IMR-90 (cell line): ENCODE data around the gene LEF1. TPM values are rescaled to one million over a fixed set of nuclear protein-coding genes. Genes with fewer than 3 reads are reported as not detected.

ENCODE experiments used
- ATAC-seq: fragments of 200-7000 bp; cut with Tn5 transposase; 2 replicates; pipeline ENCODE4 v1.9.1; 2020; ENCODE audit warnings: low read depth, mild to moderate bottlenecking, moderate library complexity
- BruUV-seq: library from RNA; stranded (reverse); fragments of 400-500 nt; replicated peaks from 2 replicates; lab custom pipeline; 2021; lab: Mats Ljungman, UMichigan
- CTCF ChIA-PET: fragments of 300-600 bp; formaldehyde crosslinking; extraction: SDS; loops from one replicate; lab custom pipeline; 2021; ENCODE audit warnings: antibody characterized with exemption; lab: Yijun Ruan, JAX
- POLR2A ChIA-PET: fragments of 300-600 bp; sonication (Branson Sonifier 250); formaldehyde crosslinking; loops from one replicate; lab custom pipeline; 2022; ENCODE audit warnings: antibody characterized with exemption; ENCODE audit not compliant: unreplicated experiment; lab: Charles Lee
- DNase-seq: peaks from one replicate; pipeline ENCODE4 v3.0.0; 2013
- H2AFZ ChIP-seq: replicated peaks from 2 replicates; pipeline ENCODE3; 2013; ENCODE audit warnings: low read length, mild to moderate bottlenecking; ENCODE audit not compliant: poor library complexity
- H2AK5ac ChIP-seq: 2 replicates; pipeline ENCODE4 v1.6.1; 2013; ENCODE audit warnings: low read depth, low read length, inconsistent platforms
- H2AK9ac ChIP-seq: replicated peaks from 2 replicates; pipeline ENCODE3; 2013; ENCODE audit warnings: mild to moderate bottlenecking, low read depth, low read length, moderate library complexity; ENCODE audit not compliant: poor library complexity
- H2BK120ac ChIP-seq: 2 replicates; pipeline ENCODE4 v1.6.1; 2013; ENCODE audit warnings: low read depth, low read length, inconsistent platforms
- H2BK15ac ChIP-seq: 3 replicates; pipeline ENCODE4 v1.6.1; 2013; ENCODE audit warnings: low read depth, low read length, inconsistent platforms
- H2BK20ac ChIP-seq: 2 replicates; pipeline ENCODE4 v1.6.1; 2013; ENCODE audit warnings: low read depth, mild to moderate bottlenecking, inconsistent platforms, low read length, moderate library complexity
- H2BK5ac ChIP-seq: 2 replicates; pipeline ENCODE4 v1.6.1; 2013; ENCODE audit warnings: mild to moderate bottlenecking, low read depth, low read length, inconsistent platforms; ENCODE audit not compliant: poor library complexity, severe bottlenecking
- H3K14ac ChIP-seq: replicated peaks from 2 replicates; pipeline ENCODE4 v1.6.1; 2013; ENCODE audit warnings: low read depth, low read length, inconsistent platforms
- H3K18ac ChIP-seq: 2 replicates; pipeline ENCODE4 v1.6.1; 2013; ENCODE audit warnings: low read depth, low read length, control low read depth
- H3K23ac ChIP-seq: 2 replicates; pipeline ENCODE4 v1.6.1; 2013; ENCODE audit warnings: low read depth, low read length, inconsistent platforms
- H3K27ac ChIP-seq: 2 replicates; pipeline ENCODE4 v1.5.1; 2013; ENCODE audit warnings: mild to moderate bottlenecking, control low read depth, low read length; ENCODE audit not compliant: insufficient read depth
- H3K27me3 ChIP-seq: 2 replicates; pipeline ENCODE4 v1.6.1; 2013; ENCODE audit warnings: low read length; ENCODE audit not compliant: control insufficient read depth, insufficient read depth
- H3K36me3 ChIP-seq: 2 replicates; pipeline ENCODE4 v1.6.1; 2013; ENCODE audit warnings: low read length, mixed read lengths; ENCODE audit not compliant: control insufficient read depth, insufficient read depth
- H3K4ac ChIP-seq: 2 replicates; pipeline ENCODE4 v1.6.1; 2013; ENCODE audit warnings: low read depth, low read length, inconsistent platforms
- H3K4me1 ChIP-seq: 2 replicates; pipeline ENCODE4 v1.6.1; 2013; ENCODE audit warnings: low read length, mixed read lengths; ENCODE audit not compliant: control insufficient read depth, insufficient read depth
- H3K4me2 ChIP-seq: 2 replicates; pipeline ENCODE4 v1.6.1; 2013; ENCODE audit warnings: low read depth, mild to moderate bottlenecking, control low read depth, low read length, moderate library complexity
- H3K4me3 ChIP-seq: 2 replicates; pipeline ENCODE4 v1.5.1; 2013; ENCODE audit warnings: low read depth, mild to moderate bottlenecking, control low read depth, low read length, moderate library complexity; ENCODE audit not compliant: insufficient read depth
- H3K56ac ChIP-seq: 2 replicates; pipeline ENCODE4 v1.6.1; 2013; ENCODE audit warnings: low read length, inconsistent platforms; ENCODE audit not compliant: insufficient read depth; ENCODE audit errors: extremely low read depth
- H3K79me1 ChIP-seq, 2 experiments: 2 replicates each; pipeline ENCODE4 v1.6.1; 2013; ENCODE audit warnings: low read length in 2 of 2, inconsistent platforms in 1 of 2, low read depth in 1 of 2
- H3K9ac ChIP-seq: 2 replicates; pipeline ENCODE4 v1.6.1; 2013; ENCODE audit warnings: low read depth, low read length, control low read depth
- H3K9me1 ChIP-seq: 2 replicates; pipeline ENCODE4 v1.6.1; 2013; ENCODE audit warnings: low read length, inconsistent platforms; ENCODE audit not compliant: insufficient read depth
- H3K9me3 ChIP-seq: 2 replicates; pipeline ENCODE4 v1.6.1; 2013; ENCODE audit warnings: low read length; ENCODE audit not compliant: control insufficient read depth, insufficient read depth
- H4K20me1 ChIP-seq: 2 replicates; pipeline ENCODE4 v1.6.1; 2013; ENCODE audit warnings: low read length, inconsistent platforms; ENCODE audit not compliant: insufficient read depth
- H4K5ac ChIP-seq: 2 replicates; pipeline ENCODE4 v1.6.1; 2013; ENCODE audit warnings: mild to moderate bottlenecking, low read depth, low read length, control low read depth
- H4K8ac ChIP-seq, 2 experiments: 2 replicates each; pipeline ENCODE4 v1.6.1; 2013; ENCODE audit warnings: low read depth in 2 of 2, low read length in 2 of 2, control low read depth in 1 of 2, inconsistent platforms in 1 of 2
- H4K91ac ChIP-seq: 2 replicates; pipeline ENCODE4 v1.6.1; 2013; ENCODE audit warnings: low read depth, low read length, inconsistent platforms; ENCODE audit not compliant: insufficient read depth
- CEBPB ChIP-seq: IDR thresholded peaks from 2 replicates; pipeline ENCODE4 v1.6.1; 2012; ENCODE audit warnings: low read depth, low read length, improper control_type of control experiment
- FOS ChIP-seq: fragments of 150-350 bp; IDR thresholded peaks from 2 replicates; pipeline ENCODE4 v1.6.1; 2016; ENCODE audit warnings: low read depth, low read length
- MAZ ChIP-seq: IDR thresholded peaks from 2 replicates; pipeline ENCODE4 v1.6.1; 2012; ENCODE audit warnings: low read depth, mild to moderate bottlenecking, low read length, improper control_type of control experiment, moderate library complexity, borderline replicate concordance
- RCOR1 ChIP-seq: IDR thresholded peaks from 2 replicates; pipeline ENCODE4 v1.6.1; 2012; ENCODE audit warnings: mild to moderate bottlenecking, low read length, improper control_type of control experiment; ENCODE audit not compliant: insufficient replicate concordance
- WGBS, 2 experiments: methylation state at CpG; one replicate each; pipeline versions ENCODE4 v1.1.5 to v1.1.7; 2013; ENCODE audit warnings: missing lambda C conversion rate in 2 of 2; ENCODE audit not compliant: insufficient read length in 1 of 2; ENCODE audit errors: extremely low coverage in 2 of 2; 5-methylcytosine and 5-hydroxymethylcytosine counted together
- dilution Hi-C: fragments of 300-500 bp; cut with HindIII; formaldehyde crosslinking; loops from one replicate; pipeline ENCODE4 v1.14.3; 2018; ENCODE audit warnings: low sequenced_read_pairs; ENCODE audit not compliant: unreplicated experiment
- in situ Hi-C: fragments of 300-500 bp; cut with MboI; formaldehyde crosslinking; loops from 3 replicates; pipeline ENCODE4 v1.14.3; 2019; ENCODE audit warnings: low sequenced_read_pairs, inconsistent platforms, mixed read lengths
- intact Hi-C: fragments of 100-400 bp; cut with micrococcal nuclease; formaldehyde crosslinking; loops from 2 replicates; pipeline ENCODE4 v1.10.0; 2022
- polyA plus RNA-seq, 3 experiments: library from polyadenylated mRNA; depleted of rRNA; stranded (reverse); fragments of >200 nt; gene quantifications; 2 replicates each; pipeline ENCODE4 v1.2.3, GENCODE V29; 2012; ENCODE audit warnings: low replicate concordance in 1 of 3
- total RNA-seq: library from RNA; depleted of rRNA; stranded (reverse); fragments of >200 nt; gene quantifications from 2 replicates; pipeline ENCODE4 v1.2.3, GENCODE V29; 2012

The LEF1 gene
- total and polyA plus RNA-seq, 2 of the 4 experiments (the other 2 are of a cell fraction) = 1.7 to 1.8 TPM

GRCh38 chr4:108165586-108165985 is 3.1 kb downstream of the LEF1 start:
- in situ Hi-C loops (no loop called here), intact Hi-C loops (loop anchor here (5.0 to 10.0 kb wide), 3 partner anchors 329 to 407 kb away; no protein-coding TSS in a partner anchor), dilution Hi-C loops (no loop called here)
- Histone ChIP-seq H2BK120ac (no peak overlapping the region), H3K27ac (no peak overlapping the region), H3K9me1 (no peaks in the 10 kb centered on the region), H3K9ac (no peak overlapping the region), H2BK20ac (no peak overlapping the region), H3K27me3 (peaks cover 53% of the 10 kb centered on the region), H3K23ac (no peak overlapping the region), H3K9me3 (no peaks in the 10 kb centered on the region), H4K20me1 (no peaks in the 10 kb centered on the region), H2AK9ac (no peak overlapping the region), H3K4me2 (no peak overlapping the region), H4K8ac (no peak overlapping the region), H3K79me1 (no peaks in the 10 kb centered on the region), H3K14ac (no peak overlapping the region), H3K4ac (no peak overlapping the region), H3K4me1 (peaks cover 2% of the 10 kb centered on the region; the same call in 1 of the 2 replicates), H2AK5ac (no peak overlapping the region), H2BK15ac (no peak overlapping the region), H3K56ac (no peak overlapping the region), H2BK5ac (no peak overlapping the region), H3K36me3 (no peaks in the 10 kb centered on the region), H3K4me3 (no peak overlapping the region), H3K18ac (no peak overlapping the region), H2AFZ (no peak overlapping the region), H4K91ac (no peak overlapping the region), H4K5ac (no peak overlapping the region)
- no TSS peak for BruUV-seq
- no peak for DNase-seq
- ChIA-PET POLR2A (no interaction called here), CTCF (no interaction called here)
- TF ChIP-seq FOS = no peak
- no peak for TF ChIP-seq CEBPB
- TF ChIP-seq RCOR1 = no peak
- TF ChIP-seq MAZ = no peak
- WGBS, 2 experiments = no CpG with 5 or more reads among the region's 10 CpGs
- ATAC-seq = no peak
